ENCODE measurements around the gene MAGI2. TPM values are rescaled to one million over a fixed set of nuclear protein-coding genes. Genes with fewer than 3 reads are reported as not detected.

MAGI2 gene
- total RNA-seq, 3 donors from 2014 or later (not counting 1 experiment from before 2014, with no cell fraction given), result 0.09 to 0.48 (median 0.27) TPM

GRCh38 chr7:78749052-78749746 lies 704.3 kb downstream of the MAGI2 start:
- Mint-ChIP-seq H3K27me3 (ENCODE audit: low read depth in 2 of 2) (no peaks in the 10 kb centered on the region), H3K4me1 (no peaks in the 10 kb centered on the region), H3K36me3 (no peaks in the 10 kb centered on the region), H3K27ac (no peak overlapping the region), H3K9me3 (peaks cover 7 to 20% of the 10 kb centered on the region in 2 donors), H3K4me3 (no peak overlapping the region)
- intact Hi-C loops (cut with micrococcal nuclease), result no loop called here
- H3K27ac ChIP-seq (ENCODE audit: low read length), result no peak overlapping the region
- no peak overlapping the region for H3K4me3 ChIP-seq (ENCODE audit: low read length)
- no peaks in the 10 kb centered on the region for H3K9me3 ChIP-seq (ENCODE audit: control insufficient read depth, insufficient read depth, low read length)
- H3K36me3 ChIP-seq (ENCODE audit: control insufficient read depth, insufficient read depth, low read length), result no peaks in the 10 kb centered on the region
- TF ChIP-seq, protein P1, sequence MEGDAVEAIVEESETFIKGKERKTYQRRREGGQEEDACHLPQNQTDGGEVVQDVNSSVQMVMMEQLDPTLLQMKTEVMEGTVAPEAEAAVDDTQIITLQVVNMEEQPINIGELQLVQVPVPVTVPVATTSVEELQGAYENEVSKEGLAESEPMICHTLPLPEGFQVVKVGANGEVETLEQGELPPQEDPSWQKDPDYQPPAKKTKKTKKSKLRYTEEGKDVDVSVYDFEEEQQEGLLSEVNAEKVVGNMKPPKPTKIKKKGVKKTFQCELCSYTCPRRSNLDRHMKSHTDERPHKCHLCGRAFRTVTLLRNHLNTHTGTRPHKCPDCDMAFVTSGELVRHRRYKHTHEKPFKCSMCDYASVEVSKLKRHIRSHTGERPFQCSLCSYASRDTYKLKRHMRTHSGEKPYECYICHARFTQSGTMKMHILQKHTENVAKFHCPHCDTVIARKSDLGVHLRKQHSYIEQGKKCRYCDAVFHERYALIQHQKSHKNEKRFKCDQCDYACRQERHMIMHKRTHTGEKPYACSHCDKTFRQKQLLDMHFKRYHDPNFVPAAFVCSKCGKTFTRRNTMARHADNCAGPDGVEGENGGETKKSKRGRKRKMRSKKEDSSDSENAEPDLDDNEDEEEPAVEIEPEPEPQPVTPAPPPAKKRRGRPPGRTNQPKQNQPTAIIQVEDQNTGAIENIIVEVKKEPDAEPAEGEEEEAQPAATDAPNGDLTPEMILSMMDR (IDR thresholded peaks at IDR 0.05), result no peak
- no peaks in the 10 kb centered on the region for H3K27me3 ChIP-seq (ENCODE audit: control insufficient read depth, insufficient read depth, low read length)
- no peak for ATAC-seq
- WGBS (ENCODE audit: insufficient coverage), result 77% methylated on average over 5 of the region's 5 CpGs
- no peak for DNase-seq
- H3K4me1 ChIP-seq (ENCODE audit: control insufficient read depth, insufficient read depth, low read length), result no peaks in the 10 kb centered on the region

DNA sequence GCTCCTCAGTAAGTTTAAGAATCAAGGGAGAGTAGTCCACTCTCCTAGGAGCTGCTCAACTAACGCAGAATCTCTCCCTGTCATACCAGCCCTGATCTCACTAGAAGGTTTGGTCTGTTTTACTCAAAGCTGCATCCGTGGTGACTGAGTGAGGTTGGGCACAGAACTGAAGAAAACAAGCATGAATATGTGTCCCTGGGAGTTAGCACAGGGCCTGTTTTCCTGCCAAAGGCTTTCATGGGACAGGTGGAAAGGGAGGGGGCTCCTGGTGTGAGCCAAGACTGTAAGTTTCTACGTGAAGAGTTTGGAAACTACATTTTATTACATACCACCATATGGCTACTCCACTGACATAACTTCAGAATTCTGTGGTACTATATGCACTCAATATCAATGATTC lies 705.9 kb downstream of the MAGI2 start:
- Histone ChIP-seq H3K4me1 (ENCODE audit: control insufficient read depth, insufficient read depth, low read length) (no peaks in the 10 kb centered on the region), H3K4me3 (ENCODE audit: low read length) (no peak overlapping the region), H3K27ac (ENCODE audit: low read length) (no peak overlapping the region), H3K27me3 (ENCODE audit: control insufficient read depth, insufficient read depth, low read length) (no peaks in the 10 kb centered on the region), H3K9me3 (ENCODE audit: control insufficient read depth, insufficient read depth, low read length) (no peaks in the 10 kb centered on the region), H3K36me3 (ENCODE audit: control insufficient read depth, insufficient read depth, low read length) (no peaks in the 10 kb centered on the region)
- intact Hi-C loops (cut with micrococcal nuclease), result no loop called here
- Mint-ChIP-seq H3K9me3 (peaks cover 11 to 20% of the 10 kb centered on the region in 2 donors), H3K27ac (no peak overlapping the region), H3K4me3 (no peak overlapping the region), H3K36me3 (no peaks in the 10 kb centered on the region), H3K4me1 (no peaks in the 10 kb centered on the region), H3K27me3 (ENCODE audit: low read depth in 2 of 2) (no peaks in the 10 kb centered on the region)
- ATAC-seq (no peak), DNase-seq (no peak)
- WGBS (ENCODE audit: insufficient coverage), result 47% methylated on average over 1 of the region's 3 CpGs
- TF ChIP-seq, protein P1 (IDR thresholded peaks at IDR 0.05), result no peak

DNA sequence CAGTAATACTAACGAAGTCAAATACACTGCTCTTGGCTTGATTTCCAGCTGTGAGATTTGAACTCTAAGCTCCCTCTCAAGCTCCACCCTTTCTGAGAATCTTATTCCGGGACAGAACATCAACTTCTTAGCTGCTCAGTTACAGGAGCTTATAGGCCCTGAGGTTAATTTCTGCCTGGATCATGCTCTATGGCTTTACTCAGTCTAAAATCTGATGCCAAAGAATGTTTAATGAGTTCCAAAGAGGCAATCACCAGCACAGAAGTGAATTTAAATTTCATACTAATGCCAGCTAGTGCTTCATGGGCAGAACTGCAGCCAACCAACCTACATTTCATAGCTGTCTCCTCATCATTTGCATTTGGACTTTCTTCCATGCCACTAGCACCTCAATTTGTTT lies 707.2 kb downstream of the MAGI2 start:
- no peak overlapping the region for H3K4me3 Mint-ChIP-seq
- no peak overlapping the region for H3K4me3 ChIP-seq (ENCODE audit: low read length)
- no peaks in the 10 kb centered on the region for H3K36me3 ChIP-seq (ENCODE audit: control insufficient read depth, insufficient read depth, low read length)
- H3K27me3 Mint-ChIP-seq (ENCODE audit: low read depth in 2 of 2), result no peaks in the 10 kb centered on the region
- intact Hi-C loops (cut with micrococcal nuclease), result no loop called here
- H3K27ac ChIP-seq (ENCODE audit: low read length), result no peak overlapping the region
- H3K27me3 ChIP-seq (ENCODE audit: control insufficient read depth, insufficient read depth, low read length), result no peaks in the 10 kb centered on the region
- ATAC-seq, result no peak
- WGBS (ENCODE audit: insufficient coverage), result 59% methylated on average over 2 of the region's 2 CpGs
- TF ChIP-seq, protein P1 (IDR thresholded peaks at IDR 0.05), result no peak
- DNase-seq, result no peak
- H3K27ac Mint-ChIP-seq, result no peak overlapping the region
- H3K9me3 ChIP-seq (ENCODE audit: control insufficient read depth, insufficient read depth, low read length), result no peaks in the 10 kb centered on the region
- H3K9me3 Mint-ChIP-seq, result peaks cover 15 to 18% of the 10 kb centered on the region in 2 donors
- H3K4me1 ChIP-seq (ENCODE audit: control insufficient read depth, insufficient read depth, low read length), result no peaks in the 10 kb centered on the region
- no peaks in the 10 kb centered on the region for H3K36me3 Mint-ChIP-seq
- H3K4me1 Mint-ChIP-seq, result no peaks in the 10 kb centered on the region

GRCh38 chr7:78742694-78743093 lies 710.8 kb downstream of the MAGI2 start:
- no peak overlapping the region for H3K4me3 Mint-ChIP-seq
- peaks cover 4 to 8% of the 10 kb centered on the region in 2 donors for H3K9me3 Mint-ChIP-seq
- no peaks in the 10 kb centered on the region for H3K36me3 Mint-ChIP-seq
- ATAC-seq (no peak), DNase-seq (no peak)
- H3K27me3 Mint-ChIP-seq (ENCODE audit: low read depth in 2 of 2), result no peaks in the 10 kb centered on the region
- no peak overlapping the region for H3K27ac Mint-ChIP-seq
- Histone ChIP-seq H3K27ac (ENCODE audit: low read length) (no peak overlapping the region), H3K27me3 (ENCODE audit: control insufficient read depth, insufficient read depth, low read length) (no peaks in the 10 kb centered on the region), H3K9me3 (ENCODE audit: control insufficient read depth, insufficient read depth, low read length) (no peaks in the 10 kb centered on the region), H3K4me1 (ENCODE audit: control insufficient read depth, insufficient read depth, low read length) (no peaks in the 10 kb centered on the region), H3K36me3 (ENCODE audit: control insufficient read depth, insufficient read depth, low read length) (no peaks in the 10 kb centered on the region), H3K4me3 (ENCODE audit: low read length) (no peak overlapping the region)
- no peaks in the 10 kb centered on the region for H3K4me1 Mint-ChIP-seq
- TF ChIP-seq, protein P1 (IDR thresholded peaks at IDR 0.05), result no peak
- intact Hi-C loops (cut with micrococcal nuclease), result no loop called here
- 73% methylated on average over 1 of the region's 1 CpG for WGBS (ENCODE audit: insufficient coverage)

Data from natural killer cell (primary cell).